Left hindlimb (tissue), 1 donor: ENCODE results near the gene LEKR1.
"Not testable (repeated sequence)": the region's sequence is repeated elsewhere in the genome, so short reads cannot be mapped to it uniquely, and the experiment has no call there.

ENCODE experiments used
- DNase-seq: peaks from one replicate; pipeline ENCODE4 v3.0.0-alpha.2; 2018

The LEKR1 gene

GRCh38 chr3:156910022-156910421 lies 83.9 kb downstream of the LEKR1 start:
- no peak for DNase-seq

- not testable (repeated sequence) for DNase-seq
Measured at GRCh38 chr3:156910831-156911230, 84.7 kb downstream of the LEKR1 start.

GRCh38 chr3:156914300-156914699 lies 88.1 kb downstream of the LEKR1 start:
- not testable (repeated sequence) for DNase-seq

GRCh38 chr3:156915372-156915771 lies 89.2 kb downstream of the LEKR1 start:
- no peak for DNase-seq

- no peak for DNase-seq
Measured at GRCh38 chr3:156918746-156919145, 92.6 kb downstream of the LEKR1 start.

- no peak for DNase-seq
Measured at GRCh38 chr3:156919818-156920217, 93.7 kb downstream of the LEKR1 start.

- no peak for DNase-seq
Measured at GRCh38 chr3:156920399-156920798, 94.2 kb downstream of the LEKR1 start.

GRCh38 chr3:156923349-156923748 lies 97.2 kb downstream of the LEKR1 start:
- no peak for DNase-seq

GRCh38 chr3:156938724-156939123 lies 112.6 kb downstream of the LEKR1 start:
- DNase-seq = no peak

- DNase-seq = no peak
Measured at GRCh38 chr3:156939315-156939714, 113.2 kb downstream of the LEKR1 start.

GRCh38 chr3:156941311-156941710 lies 115.2 kb downstream of the LEKR1 start:
- no peak for DNase-seq

GRCh38 chr3:156948402-156949210 lies 122.5 kb downstream of the LEKR1 start:
- no peak for DNase-seq

- no peak for DNase-seq
Measured at GRCh38 chr3:156952011-156952410, 125.9 kb downstream of the LEKR1 start.

- DNase-seq = no peak
Measured at GRCh38 chr3:156957715-156958114, 131.6 kb downstream of the LEKR1 start.

- no peak for DNase-seq
Measured at GRCh38 chr3:156963096-156963495, 136.9 kb downstream of the LEKR1 start.

GRCh38 chr3:156964577-156964976 lies 138.4 kb downstream of the LEKR1 start:
- DNase-seq = no peak

GRCh38 chr3:156966349-156966748 lies 140.2 kb downstream of the LEKR1 start:
- DNase-seq = not testable (repeated sequence)

GRCh38 chr3:156973954-156974353 lies 147.8 kb downstream of the LEKR1 start:
- DNase-seq = no peak

GRCh38 chr3:156974931-156975330 lies 148.8 kb downstream of the LEKR1 start:
- no peak for DNase-seq

GRCh38 chr3:156975721-156976120 lies 149.6 kb downstream of the LEKR1 start:
- no peak for DNase-seq

- DNase-seq = no peak
Measured at GRCh38 chr3:156976933-156977332, 150.8 kb downstream of the LEKR1 start.

GRCh38 chr3:156978481-156978961 lies 152.4 kb downstream of the LEKR1 start:
- DNase-seq = no peak

- DNase-seq = no peak
Measured at GRCh38 chr3:156981005-156981404, 154.9 kb downstream of the LEKR1 start.

GRCh38 chr3:156983559-156983958 lies 157.4 kb downstream of the LEKR1 start:
- no peak for DNase-seq

GRCh38 chr3:156985711-156986110 lies 159.6 kb downstream of the LEKR1 start:
- DNase-seq = no peak
